ENCODE data around the gene MTCH1. TPM values are rescaled to one million over a fixed set of nuclear protein-coding genes. Genes with fewer than 3 reads are reported as not detected.

MTCH1 gene
- total and polyA plus RNA-seq, 9 of the 15 experiments (the other 6 are each of a cell fraction or from before 2014, with no cell fraction given), result 7.9 to 161 (median 118) TPM

DNA sequence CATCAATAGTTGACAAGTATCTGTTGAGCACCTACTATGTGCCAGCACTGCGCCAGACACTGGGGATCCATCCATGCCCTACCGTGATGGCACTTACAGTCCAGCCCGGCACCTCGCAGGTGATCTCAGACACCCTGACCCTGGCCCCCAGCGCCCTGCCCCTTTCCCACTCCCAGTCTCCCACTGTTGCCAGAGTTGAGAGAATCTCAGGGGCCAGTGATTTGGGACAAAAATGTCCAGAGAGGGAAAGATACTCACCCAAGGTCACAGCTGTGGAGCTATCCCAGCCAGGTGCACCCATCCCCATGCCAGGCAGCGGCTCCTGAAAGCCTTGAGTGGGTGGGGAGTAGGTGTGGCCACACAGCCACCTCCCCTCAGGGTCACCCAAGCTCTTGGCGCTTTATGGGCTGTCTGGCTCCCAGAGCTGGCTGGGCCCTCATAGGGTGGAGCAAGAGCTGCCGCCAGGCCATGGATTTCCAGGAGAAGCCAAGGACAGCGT lies 28.2 kb downstream of the MTCH1 start:
- intact Hi-C loops (cut with micrococcal nuclease) (no loop called here), in situ Hi-C loops (cut with MboI) (no loop called here)
- Histone ChIP-seq H3K27me3 (ENCODE audit: control insufficient read depth in 2 of 2, insufficient read depth in 2 of 2, low read length in 2 of 2) (peaks cover 13 to 45% of the 10 kb centered on the region in 2 experiments; a peak in 4 of 5 replicates), H3K9me3 (replicated peaks; ENCODE audit: control insufficient read depth, insufficient read depth, low read depth, low read length) (no peaks in the 10 kb centered on the region), H4K20me1 (replicated peaks; ENCODE audit: control insufficient read depth, insufficient read depth, low read length) (peaks cover 42% of the 10 kb centered on the region), H3K4me2 (ENCODE audit: insufficient read depth, low read length) (no peak overlapping the region), H3K27ac (ENCODE audit: extremely low read depth, low read depth, low read length) (no peak overlapping the region), H3K4me3 (no peak overlapping the region), H3K79me2 (ENCODE audit: control insufficient read depth, insufficient read depth, low read length) (no peaks in the 10 kb centered on the region), H3K4me1 (replicated peaks in 1 of 2; ENCODE audit: control insufficient read depth in 2 of 2, insufficient read depth in 2 of 2, low read length in 2 of 2) (peaks cover 29 to 48% of the 10 kb centered on the region in 2 experiments; a peak in 4 of 5 replicates), H2AFZ (ENCODE audit: low read depth, low read length) (no peak overlapping the region), H3K36me3 (ENCODE audit: control insufficient read depth, insufficient read depth, low read length) (no peaks in the 10 kb centered on the region), H3K9ac (ENCODE audit: insufficient read depth in 1 of 2, low read depth in 2 of 2, low read length in 2 of 2) (0 out of 4 replicates have a peak overlapping the region, but pooled peaks of 1 of the 2 experiments have one; percentile 38), H3K9me1 (ENCODE audit: control insufficient read depth, insufficient read depth, low read length) (no peaks in the 10 kb centered on the region)
- POLR2A ChIA-PET, result interaction anchor here (0.6 to 1.3 kb wide), 2 partner anchors 11 to 212 kb away, joined by 3 read pairs; no protein-coding TSS in a partner anchor
- CTCF ChIA-PET (ENCODE audit: low intra/inter-chr PET ratio), result no interaction called here
- ATAC-seq (no peak), DNase-seq (ENCODE audit: extremely low read depth in 1 of 4, low spot score in 3 of 4) (no peak), FAIRE-seq (no peak)
- no TSS peak for BruUV-seq (replicated peaks)
- WGBS (ENCODE audit: insufficient coverage, low coverage, missing lambda C conversion rate), result 41% methylated on average over 9 of the region's 9 CpGs
- TF ChIP-seq EGR1 (conservative IDR thresholded peaks at IDR 0.05), result 0 out of 2 replicates have a peak, but pooled peaks have one; percentile 13
- TF ChIP-seq, protein P1, sequence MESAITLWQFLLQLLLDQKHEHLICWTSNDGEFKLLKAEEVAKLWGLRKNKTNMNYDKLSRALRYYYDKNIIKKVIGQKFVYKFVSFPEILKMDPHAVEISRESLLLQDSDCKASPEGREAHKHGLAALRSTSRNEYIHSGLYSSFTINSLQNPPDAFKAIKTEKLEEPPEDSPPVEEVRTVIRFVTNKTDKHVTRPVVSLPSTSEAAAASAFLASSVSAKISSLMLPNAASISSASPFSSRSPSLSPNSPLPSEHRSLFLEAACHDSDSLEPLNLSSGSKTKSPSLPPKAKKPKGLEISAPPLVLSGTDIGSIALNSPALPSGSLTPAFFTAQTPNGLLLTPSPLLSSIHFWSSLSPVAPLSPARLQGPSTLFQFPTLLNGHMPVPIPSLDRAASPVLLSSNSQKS (CRISPR knock-in tag; IDR thresholded peaks at IDR 0.05), result no peak
- peak; percentile 92 for TF ChIP-seq ZKSCAN1 (IDR thresholded peaks at IDR 0.05; ENCODE audit: low read depth, low read length)
- TF ChIP-seq MXI1 (IDR thresholded peaks at IDR 0.05; ENCODE audit: low read depth, low read length), result no peak

DNA sequence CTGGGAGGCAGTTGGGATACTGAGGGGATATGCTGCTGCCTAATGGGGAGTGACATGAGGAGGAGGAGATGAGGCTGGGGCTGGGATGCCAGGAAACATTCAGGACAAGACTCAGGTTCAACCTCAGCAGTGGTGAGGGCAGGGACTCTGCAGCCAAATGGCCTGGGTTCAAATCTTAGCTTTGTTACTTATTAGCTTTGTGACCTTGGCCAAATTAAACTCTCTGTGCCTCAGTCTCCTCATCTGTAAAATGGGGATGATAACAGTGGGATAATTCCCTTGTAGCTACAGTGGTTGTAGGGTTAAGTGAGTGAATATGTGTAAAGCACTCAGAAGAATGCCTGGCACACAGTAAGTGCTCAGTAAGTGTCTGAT lies 29.6 kb downstream of the MTCH1 start:
- ATAC-seq (no peak), DNase-seq (ENCODE audit: extremely low read depth in 1 of 4, low spot score in 3 of 4) (no peak), FAIRE-seq (no peak)
- H3K9me1 ChIP-seq (ENCODE audit: control insufficient read depth, insufficient read depth, low read length), result no peaks in the 10 kb centered on the region
- no peaks in the 10 kb centered on the region for H3K9me3 ChIP-seq (replicated peaks; ENCODE audit: control insufficient read depth, insufficient read depth, low read depth, low read length)
- ChIA-PET CTCF (ENCODE audit: low intra/inter-chr PET ratio) (no interaction called here), POLR2A (interaction anchor here (0.6 to 2.8 kb wide), 6 partner anchors 9 to 237 kb away, joined by 3 to 13 read pairs (median 4); no protein-coding TSS in a partner anchor)
- intact Hi-C loops (cut with micrococcal nuclease), result no loop called here
- no peak overlapping the region for H3K9ac ChIP-seq (ENCODE audit: insufficient read depth in 1 of 2, low read depth in 2 of 2, low read length in 2 of 2)
- H4K20me1 ChIP-seq (replicated peaks; ENCODE audit: control insufficient read depth, insufficient read depth, low read length), result peaks cover 36% of the 10 kb centered on the region
- no peak overlapping the region for H3K4me2 ChIP-seq (ENCODE audit: insufficient read depth, low read length)
- peaks cover 26 to 37% of the 10 kb centered on the region in 2 experiments; a peak in 4 of 5 replicates for H3K4me1 ChIP-seq (replicated peaks in 1 of 2; ENCODE audit: control insufficient read depth in 2 of 2, insufficient read depth in 2 of 2, low read length in 2 of 2)
- no peak overlapping the region for H2AFZ ChIP-seq (ENCODE audit: low read depth, low read length)
- in situ Hi-C loops (cut with MboI), result no loop called here
- peaks cover 13 to 45% of the 10 kb centered on the region in 2 experiments; a peak in 4 of 5 replicates for H3K27me3 ChIP-seq (ENCODE audit: control insufficient read depth in 2 of 2, insufficient read depth in 2 of 2, low read length in 2 of 2)
- H3K27ac ChIP-seq (ENCODE audit: extremely low read depth, low read depth, low read length), result no peak overlapping the region
- H3K36me3 ChIP-seq (ENCODE audit: control insufficient read depth, insufficient read depth, low read length), result no peaks in the 10 kb centered on the region
- no peak overlapping the region for H3K4me3 ChIP-seq
- no TSS peak for BruUV-seq (replicated peaks)
- H3K79me2 ChIP-seq (ENCODE audit: control insufficient read depth, insufficient read depth, low read length), result no peaks in the 10 kb centered on the region
- TF ChIP-seq SNRNP70 (optimal IDR thresholded peaks at IDR 0.05; ENCODE audit: low read depth, low read length) (no peak), GTF2A2 (tag; IDR thresholded peaks at IDR 0.05) (no peak), BCOR (IDR thresholded peaks at IDR 0.05) (peak; percentile 85), GABPB1 (CRISPR knock-in tag; IDR thresholded peaks at IDR 0.05) (no peak), TCFL5 (CRISPR knock-in tag; conservative IDR thresholded peaks at IDR 0.05) (no peak), ZNF75A (CRISPR knock-in tag; IDR thresholded peaks at IDR 0.05) (no peak), PTBP1 (IDR thresholded peaks at IDR 0.05; ENCODE audit: low read depth, low read length) (0 out of 2 replicates have a peak, but pooled peaks have one; percentile 36)
- TF ChIP-seq, protein P2, sequence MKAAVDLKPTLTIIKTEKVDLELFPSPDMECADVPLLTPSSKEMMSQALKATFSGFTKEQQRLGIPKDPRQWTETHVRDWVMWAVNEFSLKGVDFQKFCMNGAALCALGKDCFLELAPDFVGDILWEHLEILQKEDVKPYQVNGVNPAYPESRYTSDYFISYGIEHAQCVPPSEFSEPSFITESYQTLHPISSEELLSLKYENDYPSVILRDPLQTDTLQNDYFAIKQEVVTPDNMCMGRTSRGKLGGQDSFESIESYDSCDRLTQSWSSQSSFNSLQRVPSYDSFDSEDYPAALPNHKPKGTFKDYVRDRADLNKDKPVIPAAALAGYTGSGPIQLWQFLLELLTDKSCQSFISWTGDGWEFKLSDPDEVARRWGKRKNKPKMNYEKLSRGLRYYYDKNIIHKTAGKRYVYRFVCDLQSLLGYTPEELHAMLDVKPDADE (conservative IDR thresholded peaks at IDR 0.05; ENCODE audit: control insufficient read depth, low read depth, low read length), result no peak
- TF ChIP-seq, protein P3, sequence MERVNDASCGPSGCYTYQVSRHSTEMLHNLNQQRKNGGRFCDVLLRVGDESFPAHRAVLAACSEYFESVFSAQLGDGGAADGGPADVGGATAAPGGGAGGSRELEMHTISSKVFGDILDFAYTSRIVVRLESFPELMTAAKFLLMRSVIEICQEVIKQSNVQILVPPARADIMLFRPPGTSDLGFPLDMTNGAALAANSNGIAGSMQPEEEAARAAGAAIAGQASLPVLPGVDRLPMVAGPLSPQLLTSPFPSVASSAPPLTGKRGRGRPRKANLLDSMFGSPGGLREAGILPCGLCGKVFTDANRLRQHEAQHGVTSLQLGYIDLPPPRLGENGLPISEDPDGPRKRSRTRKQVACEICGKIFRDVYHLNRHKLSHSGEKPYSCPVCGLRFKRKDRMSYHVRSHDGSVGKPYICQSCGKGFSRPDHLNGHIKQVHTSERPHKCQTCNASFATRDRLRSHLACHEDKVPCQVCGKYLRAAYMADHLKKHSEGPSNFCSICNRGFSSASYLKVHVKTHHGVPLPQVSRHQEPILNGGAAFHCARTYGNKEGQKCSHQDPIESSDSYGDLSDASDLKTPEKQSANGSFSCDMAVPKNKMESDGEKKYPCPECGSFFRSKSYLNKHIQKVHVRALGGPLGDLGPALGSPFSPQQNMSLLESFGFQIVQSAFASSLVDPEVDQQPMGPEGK (CRISPR knock-in tag; IDR thresholded peaks at IDR 0.05; ENCODE audit: borderline replicate concordance), result no peak
